Stomach (tissue), 9 donors: ENCODE measurements around the gene PARD6G. TPM values are rescaled to one million over a fixed set of nuclear protein-coding genes. Genes with fewer than 3 reads are reported as not detected.

Experiments
- DNase-seq, 2 donors: peaks; one replicate each; pipeline versions ENCODE4 v3.0.0 to v3.0.0-alpha.2; 2013 to 2019
- H3K27ac ChIP-seq, 5 donors: fragments of 200-600 bp in 4 of 5; sonication (generic) in 4 of 5; one replicate each; pipeline ENCODE4 v1.5.1; 2013 to 2019; ENCODE audit warnings: mild to moderate bottlenecking in 1 of 5, moderate library complexity in 1 of 5
- H3K27me3 ChIP-seq, 3 donors: fragments of 200-600 bp; sonication (generic); one replicate each; pipeline ENCODE4 v1.5.1; 2017 to 2019; ENCODE audit warnings: mixed run types in 1 of 3
- H3K36me3 ChIP-seq, 4 donors: fragments of 200-600 bp; sonication (generic); 1 replicate in 3 of 4; 2 replicates in 1 of 4; pipeline ENCODE4 v1.5.1; 2016 to 2019
- H3K4me1 ChIP-seq, 4 donors: fragments of 200-600 bp; sonication (generic); one replicate each; pipeline ENCODE4 v1.5.1; 2016 to 2019
- H3K4me3 ChIP-seq, 4 donors: fragments of 200-600 bp; sonication (generic) in 3 of 4; one replicate each; pipeline ENCODE4 v1.5.1; 2016 to 2019; ENCODE audit warnings: mild to moderate bottlenecking in 1 of 4
- H3K9me3 ChIP-seq, 4 donors: fragments of 200-600 bp; sonication (generic); one replicate each; pipeline ENCODE4 v1.5.1; 2016 to 2019
- CTCF ChIP-seq, 7 experiments: fragments of 450-650 bp in 4 of 7; fragments of 200-600 bp in 3 of 7; sonication (generic) in 3 of 7; IDR thresholded peaks; one replicate each; pipeline ENCODE4 v1.5.1; 2016 to 2019; ENCODE audit warnings: antibody characterized with exemption in 7 of 7, control low read depth in 2 of 7, mild to moderate bottlenecking in 1 of 7
- EP300 ChIP-seq: sonication (generic); formaldehyde crosslinking; IDR thresholded peaks from one replicate; pipeline ENCODE4 v1.6.1; 2017; ENCODE audit warnings: antibody characterized with exemption
- POLR2A ChIP-seq, 4 donors: fragments of 450-650 bp; IDR thresholded peaks; one replicate each; pipeline ENCODE4 v1.6.1; 2016; ENCODE audit warnings: antibody characterized with exemption in 4 of 4, control low read depth in 2 of 4, mild to moderate bottlenecking in 1 of 4, moderate library complexity in 1 of 4
- POLR2AphosphoS5 ChIP-seq, 3 donors: sonication (generic); formaldehyde crosslinking; IDR thresholded peaks; one replicate each; pipeline ENCODE4 v1.6.1; 2016; ENCODE audit warnings: antibody characterized with exemption in 3 of 3
- WGBS, 5 donors: extraction: QIAGEN DNeasy Blood & Tissue Kit in 3 of 5; methylation state at CpG; one replicate each; pipeline versions ENCODE4 v1.1.5 to v1.1.7; 2013 to 2018; 5-methylcytosine and 5-hydroxymethylcytosine counted together
- intact Hi-C: fragments of 100-400 bp; cut with DNase I; formaldehyde crosslinking; loops from one replicate; pipeline ENCODE4 v1.15.1; 2023; ENCODE audit warnings: low total_unique reads
- polyA plus RNA-seq, 3 donors: library from polyadenylated mRNA; stranded (reverse); fragments of 200-250 nt; gene quantifications; one replicate each; pipeline ENCODE4 v1.2.3, GENCODE V29; 2013
- total RNA-seq, 5 donors: library from RNA; depleted of rRNA; stranded (reverse); fragments of >200 nt; gene quantifications; one replicate each; pipeline versions ENCODE4 v1.1.0 to v1.2.3, GENCODE V29; 2014 to 2016
- donor health status: healthy with polysubstance abuse.
- donor health status: Bipolar disorder and iron deficiency.
- donor health status: healthy.

The PARD6G gene
- total and polyA plus RNA-seq, 8 donors: 1.5 to 15.9 (median 3.9) TPM

- no peak for DNase-seq
- intact Hi-C loops: no loop called here
- no peak overlapping the region for H3K4me3 ChIP-seq
- 89 to 97% (median 96%) methylated on average over 25 to 26 of the region's 26 CpGs for WGBS, 5 donors
- no peaks in the 10 kb centered on the region for H3K36me3 ChIP-seq
- H3K9me3 ChIP-seq: no peaks in the 10 kb centered on the region
- TF ChIP-seq EP300: no peak
- TF ChIP-seq POLR2A (IDR thresholded peaks at IDR 0.05): no peak
- TF ChIP-seq POLR2AphosphoS5 (IDR thresholded peaks at IDR 0.05): no peak
- TF ChIP-seq CTCF (IDR thresholded peaks at IDR 0.05): no peak
- no peaks in the 10 kb centered on the region for H3K27me3 ChIP-seq
- H3K27ac ChIP-seq: no peak overlapping the region
- H3K4me1 ChIP-seq: no peaks in the 10 kb centered on the region
Observed at GRCh38 chr18:80184243-80184772, 63.0 kb downstream of the PARD6G start.

GRCh38 chr18:80183273-80184050 is 63.9 kb downstream of the PARD6G start:
- no peak for TF ChIP-seq POLR2AphosphoS5 (IDR thresholded peaks at IDR 0.05)
- TF ChIP-seq POLR2A (IDR thresholded peaks at IDR 0.05): no peak
- no peak for TF ChIP-seq CTCF (IDR thresholded peaks at IDR 0.05)
- no peak for TF ChIP-seq EP300
- Histone ChIP-seq H3K4me1 (no peaks in the 10 kb centered on the region), H3K27ac (peak overlapping the region in 1 of 5 donors; percentile 20), H3K27me3 (no peaks in the 10 kb centered on the region), H3K36me3 (no peaks in the 10 kb centered on the region), H3K4me3 (no peak overlapping the region), H3K9me3 (no peaks in the 10 kb centered on the region)
- 67 to 76% (median 75%) methylated on average over 13 of the region's 13 CpGs for WGBS, 5 donors
- no peak for DNase-seq
- intact Hi-C loops: no loop called here

- no peak for DNase-seq
- no peak overlapping the region for H3K4me3 ChIP-seq
- 80 to 87% (median 82%) methylated on average over 9 of the region's 9 CpGs for WGBS, 5 donors
- H3K9me3 ChIP-seq: no peaks in the 10 kb centered on the region
- no peak overlapping the region for H3K27ac ChIP-seq
- H3K4me1 ChIP-seq: no peaks in the 10 kb centered on the region
- H3K27me3 ChIP-seq: no peaks in the 10 kb centered on the region
- no peaks in the 10 kb centered on the region for H3K36me3 ChIP-seq
- intact Hi-C loops: no loop called here
- TF ChIP-seq POLR2AphosphoS5 (IDR thresholded peaks at IDR 0.05): no peak
- no peak for TF ChIP-seq EP300
Observed at GRCh38 chr18:80182855-80183254, 64.5 kb downstream of the PARD6G start.

- Histone ChIP-seq H3K4me1 (peaks cover 0 to 5% (median 0%) of the 10 kb centered on the region in 4 donors), H3K27me3 (no peaks in the 10 kb centered on the region), H3K36me3 (no peaks in the 10 kb centered on the region), H3K9me3 (no peaks in the 10 kb centered on the region), H3K27ac (no peak overlapping the region), H3K4me3 (no peak overlapping the region)
- 63 to 76% (median 71%) methylated on average over 10 to 12 of the region's 12 CpGs for WGBS, 5 donors
- no peak for TF ChIP-seq POLR2AphosphoS5 (IDR thresholded peaks at IDR 0.05)
- TF ChIP-seq CTCF (IDR thresholded peaks at IDR 0.05): no peak
- TF ChIP-seq EP300: no peak
- TF ChIP-seq POLR2A (IDR thresholded peaks at IDR 0.05): no peak
- intact Hi-C loops: no loop called here
- no peak for DNase-seq
Observed at GRCh38 chr18:80181642-80182461, 65.5 kb downstream of the PARD6G start.
